GM23338 (cell line): ENCODE results near the gene ATN1.

ENCODE experiments used
- CREB1 ChIP-seq: fragments of 250-450 bp; sonication (Bioruptor Pico); IDR thresholded peaks from 2 replicates; pipeline ENCODE4 v1.5.0; 2020; ENCODE audit warnings: low read depth, mild to moderate bottlenecking, moderate library complexity
- CTCF ChIP-seq, 2 experiments: fragments of 200-600 bp in 1 of 2; sonication (generic) in 1 of 2; conservative IDR thresholded peaks; 2 replicates each; pipeline versions ENCODE4 v1.5.1 to v1.6.1; 2016 to 2017; ENCODE audit warnings: antibody characterized with exemption in 2 of 2, low read depth in 2 of 2, mild to moderate bottlenecking in 2 of 2, moderate library complexity in 1 of 2
- EZH2 ChIP-seq: fragments of 200-600 bp; sonication (generic); IDR thresholded peaks from one replicate; pipeline ENCODE4 v1.8.0; 2017; ENCODE audit warnings: antibody characterized with exemption, mild to moderate bottlenecking, low read depth; ENCODE audit not compliant: unreplicated experiment
- EZH2phosphoT487 ChIP-seq: fragments of 200-600 bp; sonication (generic); IDR thresholded peaks from one replicate; pipeline ENCODE4 v1.8.1; 2018; ENCODE audit warnings: antibody characterized with exemption; ENCODE audit not compliant: unreplicated experiment
- NANOG ChIP-seq: IDR thresholded peaks from 2 replicates; pipeline ENCODE4 v1.6.1; 2016; ENCODE audit warnings: antibody characterized with exemption, borderline replicate concordance
- POLR2AphosphoS5 ChIP-seq: IDR thresholded peaks from 2 replicates; pipeline ENCODE4 v1.6.1; 2016; ENCODE audit warnings: antibody characterized with exemption, low read depth
- REST ChIP-seq: IDR thresholded peaks from one replicate; pipeline ENCODE4 v1.6.1; 2018; ENCODE audit warnings: antibody characterized with exemption; ENCODE audit not compliant: unreplicated experiment
- STAT1 ChIP-seq: IDR thresholded peaks from one replicate; pipeline ENCODE4 v1.6.1; 2016; ENCODE audit warnings: antibody characterized with exemption; ENCODE audit not compliant: unreplicated experiment
- ZNF114 ChIP-seq: fragments of 250-450 bp; sonication (Bioruptor Pico); IDR thresholded peaks from 2 replicates; pipeline ENCODE4 v1.5.0; 2020; ENCODE audit warnings: mild to moderate bottlenecking, moderate library complexity
- ZNF331 ChIP-seq: fragments of 250-450 bp; sonication (Bioruptor Pico); IDR thresholded peaks from 2 replicates; pipeline ENCODE4 v1.5.0; 2020; ENCODE audit warnings: low read depth, mild to moderate bottlenecking, moderate library complexity
- TF ChIP-seq, protein P1 (sequence below): IDR thresholded peaks from 2 replicates; pipeline ENCODE4 v1.6.1; 2016; ENCODE audit warnings: antibody characterized with exemption
- TF ChIP-seq, protein P2 (sequence below): fragments of 250-450 bp; sonication (Bioruptor Pico); IDR thresholded peaks from 2 replicates; pipeline ENCODE4 v1.5.0; 2020; ENCODE audit warnings: mild to moderate bottlenecking, moderate library complexity

DNA sequence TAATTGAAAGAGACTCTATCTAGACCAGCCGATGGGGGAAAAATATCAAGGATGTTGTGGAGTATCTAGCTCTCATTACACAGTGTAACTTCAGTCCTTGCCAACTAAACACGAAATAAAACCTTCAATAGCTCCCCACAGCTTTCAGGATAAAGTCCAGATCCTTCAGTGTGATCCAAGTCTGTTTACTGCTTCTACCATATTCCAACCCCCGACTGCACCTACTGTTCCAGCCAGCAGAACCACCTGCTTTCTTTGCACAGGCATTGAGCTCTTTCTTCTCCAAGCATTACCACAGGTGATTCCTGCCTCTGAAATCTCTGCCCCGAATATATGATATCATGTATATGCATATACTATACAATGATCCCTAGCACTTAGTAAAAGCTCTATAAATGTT lies 25.3 kb upstream of the ATN1 start:
- TF ChIP-seq CTCF (conservative IDR thresholded peaks at IDR 0.05; ENCODE audit: low read depth in 2 of 2) (no peak), ZNF114 (CRISPR knock-in tag) (no peak), EZH2 (no peak), POLR2AphosphoS5 (no peak), EZH2phosphoT487 (no peak), REST (no peak), STAT1 (no peak), CREB1 (CRISPR knock-in tag) (no peak), NANOG (no peak), ZNF331 (CRISPR knock-in tag) (no peak)
- TF ChIP-seq, protein P1, sequence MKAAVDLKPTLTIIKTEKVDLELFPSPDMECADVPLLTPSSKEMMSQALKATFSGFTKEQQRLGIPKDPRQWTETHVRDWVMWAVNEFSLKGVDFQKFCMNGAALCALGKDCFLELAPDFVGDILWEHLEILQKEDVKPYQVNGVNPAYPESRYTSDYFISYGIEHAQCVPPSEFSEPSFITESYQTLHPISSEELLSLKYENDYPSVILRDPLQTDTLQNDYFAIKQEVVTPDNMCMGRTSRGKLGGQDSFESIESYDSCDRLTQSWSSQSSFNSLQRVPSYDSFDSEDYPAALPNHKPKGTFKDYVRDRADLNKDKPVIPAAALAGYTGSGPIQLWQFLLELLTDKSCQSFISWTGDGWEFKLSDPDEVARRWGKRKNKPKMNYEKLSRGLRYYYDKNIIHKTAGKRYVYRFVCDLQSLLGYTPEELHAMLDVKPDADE: no peak
- TF ChIP-seq, protein P2, sequence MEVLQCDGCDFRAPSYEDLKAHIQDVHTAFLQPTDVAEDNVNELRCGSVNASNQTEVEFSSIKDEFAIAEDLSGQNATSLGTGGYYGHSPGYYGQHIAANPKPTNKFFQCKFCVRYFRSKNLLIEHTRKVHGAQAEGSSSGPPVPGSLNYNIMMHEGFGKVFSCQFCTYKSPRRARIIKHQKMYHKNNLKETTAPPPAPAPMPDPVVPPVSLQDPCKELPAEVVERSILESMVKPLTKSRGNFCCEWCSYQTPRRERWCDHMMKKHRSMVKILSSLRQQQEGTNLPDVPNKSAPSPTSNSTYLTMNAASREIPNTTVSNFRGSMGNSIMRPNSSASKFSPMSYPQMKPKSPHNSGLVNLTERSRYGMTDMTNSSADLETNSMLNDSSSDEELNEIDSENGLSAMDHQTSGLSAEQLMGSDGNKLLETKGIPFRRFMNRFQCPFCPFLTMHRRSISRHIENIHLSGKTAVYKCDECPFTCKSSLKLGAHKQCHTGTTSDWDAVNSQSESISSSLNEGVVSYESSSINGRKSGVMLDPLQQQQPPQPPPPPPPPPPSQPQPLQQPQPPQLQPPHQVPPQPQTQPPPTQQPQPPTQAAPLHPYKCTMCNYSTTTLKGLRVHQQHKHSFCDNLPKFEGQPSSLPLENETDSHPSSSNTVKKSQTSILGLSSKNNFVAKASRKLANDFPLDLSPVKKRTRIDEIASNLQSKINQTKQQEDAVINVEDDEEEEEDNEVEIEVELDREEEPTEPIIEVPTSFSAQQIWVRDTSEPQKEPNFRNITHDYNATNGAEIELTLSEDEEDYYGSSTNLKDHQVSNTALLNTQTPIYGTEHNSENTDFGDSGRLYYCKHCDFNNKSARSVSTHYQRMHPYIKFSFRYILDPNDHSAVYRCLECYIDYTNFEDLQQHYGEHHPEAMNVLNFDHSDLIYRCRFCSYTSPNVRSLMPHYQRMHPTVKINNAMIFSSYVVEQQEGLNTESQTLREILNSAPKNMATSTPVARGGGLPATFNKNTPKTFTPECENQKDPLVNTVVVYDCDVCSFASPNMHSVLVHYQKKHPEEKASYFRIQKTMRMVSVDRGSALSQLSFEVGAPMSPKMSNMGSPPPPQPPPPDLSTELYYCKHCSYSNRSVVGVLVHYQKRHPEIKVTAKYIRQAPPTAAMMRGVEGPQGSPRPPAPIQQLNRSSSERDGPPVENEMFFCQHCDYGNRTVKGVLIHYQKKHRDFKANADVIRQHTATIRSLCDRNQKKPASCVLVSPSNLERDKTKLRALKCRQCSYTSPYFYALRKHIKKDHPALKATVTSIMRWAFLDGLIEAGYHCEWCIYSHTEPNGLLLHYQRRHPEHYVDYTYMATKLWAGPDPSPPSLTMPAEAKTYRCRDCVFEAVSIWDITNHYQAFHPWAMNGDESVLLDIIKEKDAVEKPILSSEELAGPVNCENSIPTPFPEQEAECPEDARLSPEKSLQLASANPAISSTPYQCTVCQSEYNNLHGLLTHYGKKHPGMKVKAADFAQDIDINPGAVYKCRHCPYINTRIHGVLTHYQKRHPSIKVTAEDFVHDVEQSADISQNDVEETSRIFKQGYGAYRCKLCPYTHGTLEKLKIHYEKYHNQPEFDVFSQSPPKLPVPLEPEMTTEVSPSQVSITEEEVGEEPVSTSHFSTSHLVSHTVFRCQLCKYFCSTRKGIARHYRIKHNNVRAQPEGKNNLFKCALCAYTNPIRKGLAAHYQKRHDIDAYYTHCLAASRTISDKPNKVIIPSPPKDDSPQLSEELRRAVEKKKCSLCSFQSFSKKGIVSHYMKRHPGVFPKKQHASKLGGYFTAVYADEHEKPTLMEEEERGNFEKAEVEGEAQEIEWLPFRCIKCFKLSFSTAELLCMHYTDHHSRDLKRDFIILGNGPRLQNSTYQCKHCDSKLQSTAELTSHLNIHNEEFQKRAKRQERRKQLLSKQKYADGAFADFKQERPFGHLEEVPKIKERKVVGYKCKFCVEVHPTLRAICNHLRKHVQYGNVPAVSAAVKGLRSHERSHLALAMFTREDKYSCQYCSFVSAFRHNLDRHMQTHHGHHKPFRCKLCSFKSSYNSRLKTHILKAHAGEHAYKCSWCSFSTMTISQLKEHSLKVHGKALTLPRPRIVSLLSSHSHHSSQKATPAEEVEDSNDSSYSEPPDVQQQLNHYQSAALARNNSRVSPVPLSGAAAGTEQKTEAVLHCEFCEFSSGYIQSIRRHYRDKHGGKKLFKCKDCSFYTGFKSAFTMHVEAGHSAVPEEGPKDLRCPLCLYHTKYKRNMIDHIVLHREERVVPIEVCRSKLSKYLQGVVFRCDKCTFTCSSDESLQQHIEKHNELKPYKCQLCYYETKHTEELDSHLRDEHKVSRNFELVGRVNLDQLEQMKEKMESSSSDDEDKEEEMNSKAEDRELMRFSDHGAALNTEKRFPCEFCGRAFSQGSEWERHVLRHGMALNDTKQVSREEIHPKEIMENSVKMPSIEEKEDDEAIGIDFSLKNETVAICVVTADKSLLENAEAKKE (CRISPR knock-in tag): no peak
